GM19025 (cell line): Measurements from ENCODE around the gene ITGAD.

Experiments used
- ATAC-seq: cut with Tn5 transposase; IDR thresholded peaks from one replicate; pipeline ENCODE4 v1.9.1; 2021; ENCODE audit warnings: mild to moderate bottlenecking, low read depth, moderate library complexity; ENCODE audit not compliant: unreplicated experiment

Gene ITGAD

GRCh38 chr16:31458073-31458843 lies 65.1 kb downstream of the ITGAD start:
- ATAC-seq = no peak

- ATAC-seq = peak; percentile 69
These were observed 65.9 kb downstream of the ITGAD start, which contains the start of gene ARMC5 for GRCh38 chr16:31458844-31459686. ARMC5 (plus strand) TSS chr16:31459501; CDS start chr16:31459525, 24 bp downstream.

DNA sequence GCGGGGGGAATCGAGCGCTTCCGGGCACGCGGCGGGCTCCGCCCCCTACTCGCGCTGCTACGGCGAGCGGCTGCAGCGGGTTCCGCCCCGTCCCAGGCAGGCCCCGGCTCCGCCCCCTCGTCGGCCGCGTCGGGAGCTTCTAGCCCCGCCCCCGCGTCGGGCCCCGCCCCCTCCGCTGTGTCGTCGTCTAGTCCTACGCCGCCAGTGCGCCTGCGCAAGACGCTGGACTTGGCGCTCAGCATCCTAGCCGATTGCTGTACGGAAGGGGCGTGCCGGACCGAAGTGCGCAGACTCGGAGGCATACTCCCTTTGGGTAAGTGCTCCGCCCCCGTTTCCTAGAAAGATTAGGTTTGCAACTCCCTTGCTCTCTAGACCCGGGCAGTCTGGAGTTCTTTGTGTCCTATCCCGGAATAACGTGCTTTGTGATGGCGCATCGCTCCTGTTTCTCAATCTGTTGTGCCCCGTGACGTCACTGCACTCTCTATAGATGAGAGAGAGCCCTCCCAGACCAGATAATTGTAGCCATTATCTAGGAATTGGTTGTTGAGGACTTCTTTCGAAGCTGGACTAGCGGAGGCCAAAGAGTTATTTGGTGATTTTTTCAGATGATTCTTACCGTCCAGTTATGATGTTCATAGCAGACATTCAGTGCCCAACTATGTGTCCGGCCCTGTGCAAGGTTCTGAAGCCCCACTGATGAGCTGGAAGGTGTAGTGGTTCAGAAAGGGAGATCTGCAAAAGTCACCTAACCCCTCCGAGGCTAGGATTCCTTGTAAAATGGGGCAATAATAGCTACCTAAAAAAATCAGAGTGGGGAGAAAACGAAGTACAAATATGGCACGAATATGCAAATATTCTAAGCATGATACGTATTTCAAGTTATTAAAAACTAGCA lies 66.8 kb downstream of the ITGAD start:
- peak; percentile 72 for ATAC-seq

DNA sequence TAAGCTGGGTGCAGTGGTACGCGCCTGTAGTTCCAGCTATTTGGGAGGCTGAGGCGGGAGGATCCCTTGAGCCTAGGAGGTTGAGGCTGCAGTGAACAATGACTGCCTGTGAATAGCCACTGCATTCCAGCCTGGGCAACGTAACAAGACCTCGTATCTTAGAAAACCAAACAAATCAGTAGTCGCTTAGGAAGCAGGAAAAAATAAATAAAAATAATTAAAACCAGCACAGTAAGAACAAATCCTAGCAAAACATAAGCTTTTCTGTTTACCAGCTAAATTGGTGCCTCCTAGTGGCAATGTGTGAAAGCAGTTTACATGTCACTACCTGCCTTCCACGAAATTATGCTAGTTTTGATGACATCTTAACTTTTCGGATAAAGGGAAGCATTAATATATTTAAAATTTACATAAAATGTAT lies 67.5 kb downstream of the ITGAD start:
- ATAC-seq = no peak

- no peak for ATAC-seq
These were observed 68.2 kb downstream of the ITGAD start for GRCh38 chr16:31461201-31461920.

DNA sequence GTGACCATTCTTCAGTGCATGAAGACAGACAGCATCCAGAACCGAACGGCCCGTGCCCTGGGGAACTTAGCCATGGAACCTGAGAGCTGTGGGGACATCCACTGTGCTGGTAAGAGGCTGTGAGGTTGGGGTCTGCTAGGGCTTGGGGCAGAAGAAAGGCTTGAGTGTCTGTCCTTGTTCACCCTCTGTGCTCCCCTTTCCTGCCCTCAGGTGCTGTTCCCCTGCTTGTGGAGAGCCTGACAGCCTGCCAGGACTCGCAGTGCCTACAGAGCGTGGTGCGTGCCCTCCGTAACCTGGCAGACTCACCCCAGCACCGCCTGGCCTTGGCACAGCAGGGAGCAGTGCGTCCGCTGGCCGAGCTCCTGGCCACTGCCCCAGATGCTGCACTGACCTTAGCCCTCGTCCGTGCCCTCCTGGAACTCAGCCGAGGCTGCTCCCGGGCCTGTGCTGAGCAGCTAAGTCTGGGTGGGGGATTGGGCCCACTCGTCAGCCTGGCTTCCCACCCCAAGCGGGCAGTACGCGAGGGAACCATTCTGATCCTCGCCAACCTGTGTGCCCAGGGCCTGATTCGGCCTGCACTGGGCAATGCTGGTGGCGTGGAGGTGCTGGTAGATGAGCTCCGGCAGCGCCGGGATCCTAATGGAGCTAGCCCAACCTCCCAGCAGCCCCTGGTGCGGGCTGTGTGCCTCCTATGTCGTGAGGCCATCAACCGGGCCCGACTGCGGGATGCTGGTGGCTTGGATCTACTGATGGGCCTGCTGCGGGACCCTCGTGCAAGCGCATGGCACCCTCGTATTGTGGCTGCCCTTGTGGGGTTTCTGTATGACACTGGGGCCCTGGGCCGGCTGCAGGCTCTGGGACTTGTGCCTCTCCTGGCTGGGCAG lies 69.0 kb downstream of the ITGAD start:
- no peak for ATAC-seq

GRCh38 chr16:31464348-31464769 lies 71.2 kb downstream of the ITGAD start:
- ATAC-seq = no peak

- no peak for ATAC-seq
These were observed 71.7 kb downstream of the ITGAD start for GRCh38 chr16:31464781-31465260.

DNA sequence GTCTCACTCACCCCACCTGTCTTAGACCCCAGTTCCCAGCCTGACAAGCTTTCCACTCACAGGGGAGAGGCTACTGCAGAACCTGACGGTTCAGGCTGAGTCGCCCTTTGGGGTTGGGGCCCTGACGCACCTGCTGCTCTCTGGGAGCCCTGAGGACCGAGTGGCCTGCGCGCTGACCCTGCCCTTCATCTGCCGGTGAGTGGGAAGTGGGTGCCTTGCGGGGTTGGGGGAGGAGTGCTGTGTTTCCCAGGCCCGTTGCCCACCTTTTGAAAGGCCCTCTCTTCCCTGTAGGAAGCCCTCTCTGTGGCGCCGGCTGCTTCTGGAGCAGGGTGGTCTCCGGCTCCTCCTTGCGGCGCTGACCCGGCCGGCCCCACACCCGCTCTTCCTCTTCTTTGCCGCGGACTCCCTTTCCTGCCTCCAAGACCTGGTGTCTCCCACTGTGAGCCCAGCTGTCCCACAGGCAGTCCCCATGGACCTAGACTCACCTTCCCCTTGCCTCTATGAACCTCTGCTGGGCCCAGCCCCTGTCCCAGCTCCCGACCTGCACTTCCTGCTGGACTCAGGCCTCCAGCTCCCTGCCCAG lies 72.7 kb downstream of the ITGAD start:
- ATAC-seq = no peak

DNA sequence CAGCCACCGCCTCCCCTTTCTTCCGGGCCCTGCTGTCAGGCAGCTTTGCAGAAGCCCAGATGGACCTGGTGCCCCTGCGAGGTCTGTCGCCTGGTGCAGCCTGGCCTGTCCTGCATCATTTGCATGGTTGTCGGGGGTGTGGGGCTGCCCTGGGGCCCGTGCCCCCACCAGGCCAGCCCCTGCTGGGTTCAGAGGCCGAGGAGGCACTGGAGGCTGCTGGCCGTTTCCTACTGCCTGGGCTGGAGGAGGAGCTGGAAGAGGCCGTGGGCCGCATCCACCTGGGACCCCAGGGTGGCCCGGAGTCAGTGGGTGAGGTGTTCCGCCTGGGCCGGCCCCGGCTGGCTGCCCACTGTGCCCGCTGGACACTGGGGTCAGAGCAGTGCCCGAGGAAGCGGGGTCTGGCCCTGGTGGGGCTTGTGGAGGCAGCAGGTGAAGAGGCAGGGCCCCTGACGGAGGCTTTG lies 73.3 kb downstream of the ITGAD start:
- ATAC-seq = no peak

DNA sequence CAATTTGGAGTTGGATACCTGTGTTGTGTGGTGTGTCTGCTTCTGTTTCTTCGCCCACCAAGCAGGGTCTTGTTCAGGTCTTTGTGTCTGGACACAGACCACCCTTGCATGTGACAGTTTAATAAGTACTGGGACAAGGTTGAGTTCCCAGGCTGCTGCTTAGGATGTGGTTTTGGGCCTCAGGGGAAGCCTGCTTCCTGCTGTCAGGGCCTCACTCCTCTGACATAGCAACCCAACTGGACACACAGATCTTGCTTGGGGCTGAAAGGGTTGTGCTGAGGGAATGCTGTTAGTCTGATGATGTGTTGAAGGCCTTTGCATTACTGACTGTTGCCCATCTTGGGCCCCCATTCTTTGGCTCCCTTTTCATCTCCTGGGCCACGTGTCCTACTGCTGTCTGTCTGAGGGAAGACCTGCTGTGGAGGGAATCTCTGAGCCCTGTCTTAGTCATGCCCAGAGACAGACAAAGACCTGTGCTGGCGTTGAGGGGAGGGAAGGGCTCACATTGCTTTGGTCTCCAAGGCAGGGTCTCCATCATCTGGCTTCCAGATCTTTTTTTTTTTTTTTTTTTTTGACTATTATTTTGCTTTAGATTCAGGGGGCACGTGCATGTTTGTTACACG lies 74.1 kb downstream of the ITGAD start:
- peak; percentile 54 for ATAC-seq

DNA sequence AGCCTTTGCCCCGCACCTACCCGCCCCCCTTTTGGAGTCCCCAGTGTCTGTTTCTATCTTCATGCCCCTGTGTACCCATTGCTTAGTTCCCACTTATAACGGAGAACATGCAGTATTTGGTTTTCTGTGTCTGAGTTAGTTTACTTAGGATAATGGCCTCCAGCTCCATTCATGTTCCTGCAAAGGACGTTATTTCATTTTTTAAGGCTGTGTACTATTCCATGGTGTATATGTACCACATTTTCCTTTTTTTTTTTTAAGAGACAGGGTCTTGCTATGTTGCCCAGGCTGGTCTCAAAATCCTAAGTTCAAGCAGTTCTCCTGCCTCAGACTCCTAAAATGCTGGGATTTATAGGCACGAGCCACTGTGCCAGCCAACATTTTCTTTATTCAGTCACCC lies 74.7 kb downstream of the ITGAD start:
- no peak for ATAC-seq

DNA sequence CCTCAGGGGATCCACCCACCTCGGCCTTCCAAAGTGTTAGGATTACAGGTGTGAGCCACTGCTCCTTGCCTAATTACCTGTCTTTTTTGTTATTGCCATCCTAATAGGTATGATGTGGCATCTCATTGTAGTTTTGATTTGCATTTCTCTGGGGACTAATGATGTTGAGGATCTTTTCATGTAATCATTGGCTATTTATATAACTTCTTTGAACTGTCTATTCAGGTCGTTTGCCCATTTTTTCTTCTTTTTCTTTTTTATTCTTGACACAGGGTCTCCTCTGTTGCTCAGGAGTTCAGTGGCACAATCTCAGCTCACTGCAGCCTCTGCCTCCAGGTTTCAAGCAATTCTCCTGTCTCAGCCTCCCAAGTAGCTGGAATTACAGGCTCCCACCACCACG lies 77.5 kb downstream of the ITGAD start:
- no peak for ATAC-seq

- ATAC-seq = no peak
These were observed 78.2 kb downstream of the ITGAD start for GRCh38 chr16:31471241-31471874.

- no peak for ATAC-seq
These were observed 79.0 kb downstream of the ITGAD start, which contains the start of gene TGFB1I1 for GRCh38 chr16:31471875-31472708. TGFB1I1 (plus strand) TSS chr16:31472152; CDS start chr16:31472189, 37 bp downstream.

GRCh38 chr16:31472709-31473203 lies 79.6 kb downstream of the ITGAD start:
- ATAC-seq = no peak
